Measurements from ENCODE around the gene PKP4.

The PKP4 gene

DNA sequence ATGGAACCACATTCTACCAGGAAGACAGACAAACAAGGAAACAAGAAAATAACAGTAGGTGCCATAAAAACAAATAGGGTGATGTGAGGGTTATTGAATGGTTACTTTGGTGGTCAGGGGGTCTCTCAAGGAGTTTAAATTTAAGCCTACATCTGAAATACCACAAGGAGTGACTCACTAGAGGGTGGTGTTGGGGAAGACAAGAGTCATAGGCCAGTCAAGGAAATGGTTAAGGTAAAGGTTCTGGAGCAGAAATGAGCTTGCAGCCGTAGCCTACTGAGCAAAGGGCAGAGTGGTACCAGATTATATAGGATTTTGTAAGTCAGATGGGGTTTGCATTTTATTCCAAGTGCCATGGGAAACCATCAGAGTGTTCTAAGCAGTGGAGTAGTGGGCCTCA is 202.7 kb downstream of the PKP4 start:
- H3K4me3 ChIP-seq: no peak overlapping the region
- no peak overlapping the region for H3K9ac ChIP-seq (ENCODE audit: insufficient read length)
- no peaks in the 10 kb centered on the region for H3K9me3 ChIP-seq (ENCODE audit: low read depth, low read length)
- TF ChIP-seq EZH2 (IDR thresholded peaks at IDR 0.05): no peak
- no peak for DNase-seq (ENCODE audit: low read depth, low spot score)
- no peak overlapping the region for H3K27ac ChIP-seq
- H3K36me3 ChIP-seq (ENCODE audit: insufficient read depth, low read length): peaks cover 24% of the 10 kb centered on the region

DNA sequence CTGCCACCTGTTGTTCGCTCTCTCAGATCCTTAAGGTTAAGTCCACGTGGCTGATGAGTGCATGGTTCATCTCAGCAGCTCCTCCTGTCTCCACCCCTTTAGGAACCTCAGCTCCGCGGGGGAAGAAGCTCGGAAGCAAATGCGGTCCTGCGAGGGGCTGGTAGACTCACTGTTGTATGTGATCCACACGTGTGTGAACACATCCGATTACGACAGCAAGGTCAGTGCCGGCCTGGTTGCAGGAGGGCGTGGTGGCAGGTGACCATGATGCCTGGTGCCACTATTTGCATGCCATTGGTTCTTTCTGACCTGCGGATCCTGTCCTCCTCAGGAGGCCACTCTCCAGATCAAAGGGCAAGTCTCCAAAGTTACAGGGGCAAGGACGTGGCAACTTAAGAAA is 204.5 kb downstream of the PKP4 start:
- Histone ChIP-seq H3K4me3 (no peak overlapping the region), H3K9ac (ENCODE audit: insufficient read length) (no peak overlapping the region), H3K9me3 (ENCODE audit: low read depth, low read length) (no peaks in the 10 kb centered on the region), H3K27ac (no peak overlapping the region), H3K36me3 (ENCODE audit: insufficient read depth, low read length) (peaks cover 26% of the 10 kb centered on the region)
- DNase-seq (ENCODE audit: low read depth, low spot score): no peak
- TF ChIP-seq FOXP2 (optimal IDR thresholded peaks at IDR 0.05; ENCODE audit: control extremely low read depth, extremely low read length, insufficient read depth): no peak

DNA sequence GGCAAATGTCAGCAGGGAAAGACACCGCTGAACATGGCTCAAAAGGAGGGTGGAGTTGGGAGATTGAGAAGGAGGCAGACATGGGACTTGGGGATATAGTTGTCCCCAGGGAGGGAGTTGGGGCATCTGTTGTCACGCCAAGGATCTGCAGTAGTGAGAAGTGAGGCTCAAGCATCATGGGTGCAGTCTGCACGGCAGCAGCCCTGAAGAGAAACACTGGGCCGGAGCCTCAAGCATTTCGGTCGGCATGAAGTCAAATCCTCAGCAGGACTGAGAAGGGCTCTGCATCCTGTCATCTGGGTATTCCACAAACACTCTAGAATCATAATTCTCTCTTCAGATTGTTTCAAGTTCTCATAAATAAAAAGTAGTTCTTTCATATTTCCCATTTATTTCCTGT is 205.7 kb downstream of the PKP4 start:
- DNase-seq (ENCODE audit: low read depth, low spot score): no peak
- Histone ChIP-seq H3K36me3 (ENCODE audit: insufficient read depth, low read length) (peaks cover 38% of the 10 kb centered on the region), H3K27ac (no peak overlapping the region), H3K4me3 (no peak overlapping the region), H3K9me3 (ENCODE audit: low read depth, low read length) (no peaks in the 10 kb centered on the region), H3K9ac (ENCODE audit: insufficient read length) (no peak overlapping the region)
- TF ChIP-seq POLR2AphosphoS5 (IDR thresholded peaks at IDR 0.05; ENCODE audit: borderline replicate concordance, low read depth, low read length): no peak
- no peak for TF ChIP-seq EZH2 (IDR thresholded peaks at IDR 0.05)
- no peak for TF ChIP-seq FOXP2 (optimal IDR thresholded peaks at IDR 0.05; ENCODE audit: control extremely low read depth, extremely low read length, insufficient read depth)

GRCh38 chr2:158663796-158664195 is 207.0 kb downstream of the PKP4 start:
- Histone ChIP-seq H3K4me3 (no peak overlapping the region), H3K9ac (ENCODE audit: insufficient read length) (no peak overlapping the region), H3K9me3 (ENCODE audit: low read depth, low read length) (no peaks in the 10 kb centered on the region), H3K27ac (no peak overlapping the region), H3K36me3 (ENCODE audit: insufficient read depth, low read length) (peaks cover 46% of the 10 kb centered on the region)
- TF ChIP-seq FOXP2 (optimal IDR thresholded peaks at IDR 0.05; ENCODE audit: control extremely low read depth, extremely low read length, insufficient read depth) (no peak), EZH2 (IDR thresholded peaks at IDR 0.05) (no peak), POLR2AphosphoS5 (IDR thresholded peaks at IDR 0.05; ENCODE audit: borderline replicate concordance, low read depth, low read length) (no peak)
- no peak for DNase-seq (ENCODE audit: low read depth, low spot score)

DNA sequence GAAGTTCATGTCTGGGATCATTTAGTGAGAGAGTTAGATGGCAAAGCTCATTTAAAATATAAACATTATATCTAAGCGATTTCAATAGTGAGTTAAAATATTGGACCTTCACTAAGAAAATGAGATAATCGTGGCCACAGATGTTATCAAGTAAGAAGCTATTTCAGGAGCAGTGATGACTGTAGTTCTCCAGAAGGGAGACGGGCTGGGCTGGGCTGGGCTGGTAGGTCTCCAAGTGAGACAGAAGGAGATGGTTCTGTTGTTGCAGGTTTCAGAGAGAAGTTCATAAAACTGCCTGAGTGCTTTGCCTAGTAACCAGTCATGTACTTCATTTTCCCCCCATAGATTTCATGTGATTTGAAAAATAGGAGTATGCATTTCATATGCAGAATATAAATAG is 208.2 kb downstream of the PKP4 start:
- TF ChIP-seq EZH2 (IDR thresholded peaks at IDR 0.05) (no peak), FOXP2 (optimal IDR thresholded peaks at IDR 0.05; ENCODE audit: control extremely low read depth, extremely low read length, insufficient read depth) (no peak), POLR2AphosphoS5 (IDR thresholded peaks at IDR 0.05; ENCODE audit: borderline replicate concordance, low read depth, low read length) (no peak)
- no peak for DNase-seq (ENCODE audit: low read depth, low spot score)
- Histone ChIP-seq H3K36me3 (ENCODE audit: insufficient read depth, low read length) (peaks cover 55% of the 10 kb centered on the region), H3K27ac (no peak overlapping the region), H3K9ac (ENCODE audit: insufficient read length) (no peak overlapping the region), H3K4me3 (no peak overlapping the region), H3K9me3 (ENCODE audit: low read depth, low read length) (no peaks in the 10 kb centered on the region)

DNA sequence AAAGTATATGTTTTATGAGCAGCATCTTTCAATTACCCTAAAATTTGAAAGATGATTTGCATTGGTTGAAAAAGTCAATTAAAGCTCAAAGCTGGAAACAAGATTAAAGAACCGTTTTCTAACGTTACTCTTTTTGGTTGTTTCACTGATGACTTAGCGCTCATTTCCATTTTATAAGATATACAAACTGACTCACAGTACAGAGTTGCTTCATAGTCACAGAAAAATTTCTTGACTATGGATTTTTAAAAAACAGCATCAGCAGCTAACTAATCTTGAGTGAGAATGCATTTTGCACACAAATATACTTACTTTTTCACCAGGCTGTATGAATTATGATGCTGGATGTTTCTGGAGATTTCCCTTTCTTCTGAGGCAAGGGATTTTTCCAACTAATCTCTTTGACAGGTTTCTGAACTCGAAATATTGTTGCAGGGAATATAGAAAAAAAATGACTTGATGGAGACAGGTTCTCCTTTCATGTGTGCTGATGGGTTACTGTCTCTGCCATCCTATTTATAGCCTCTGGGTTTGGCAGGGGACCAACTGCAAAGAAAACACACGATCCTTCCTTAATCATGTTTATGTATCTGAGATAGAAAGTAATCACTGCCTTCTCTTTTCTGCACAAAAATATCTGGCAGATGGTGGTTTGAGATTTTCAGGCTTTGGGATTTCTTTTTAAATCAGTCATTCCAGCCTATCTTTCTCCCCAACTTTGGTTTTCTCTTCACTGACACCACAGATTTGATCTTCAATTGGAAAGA is 209.0 kb downstream of the PKP4 start:
- TF ChIP-seq EZH2 (IDR thresholded peaks at IDR 0.05) (no peak), FOXP2 (optimal IDR thresholded peaks at IDR 0.05; ENCODE audit: control extremely low read depth, extremely low read length, insufficient read depth) (no peak), POLR2AphosphoS5 (IDR thresholded peaks at IDR 0.05; ENCODE audit: borderline replicate concordance, low read depth, low read length) (no peak)
- H3K9ac ChIP-seq (ENCODE audit: insufficient read length): no peak overlapping the region
- peaks cover 58% of the 10 kb centered on the region for H3K36me3 ChIP-seq (ENCODE audit: insufficient read depth, low read length)
- no peak overlapping the region for H3K4me3 ChIP-seq
- H3K9me3 ChIP-seq (ENCODE audit: low read depth, low read length): no peaks in the 10 kb centered on the region
- DNase-seq (ENCODE audit: low read depth, low spot score): no peak
- no peak overlapping the region for H3K27ac ChIP-seq

DNA sequence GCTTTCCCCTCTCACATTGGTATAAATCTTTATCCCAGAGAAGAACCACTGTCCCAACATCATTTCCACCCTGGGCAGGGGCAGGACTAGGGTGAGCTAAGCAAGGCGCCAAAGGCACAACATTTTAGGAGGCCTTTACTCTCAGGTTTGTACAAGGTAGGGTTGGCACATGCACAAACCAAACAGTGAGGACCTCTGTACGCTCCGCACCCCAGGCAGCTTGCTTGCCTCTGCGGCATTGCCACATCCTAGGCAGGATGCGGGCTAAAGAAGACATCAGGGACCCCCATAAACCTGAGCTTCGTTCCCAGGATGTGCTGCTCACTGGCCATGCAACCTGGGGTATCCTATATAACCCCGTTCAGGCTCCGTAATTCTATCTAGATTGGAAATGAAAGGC is 210.2 kb downstream of the PKP4 start:
- Histone ChIP-seq H3K27ac (no peak overlapping the region), H3K9me3 (ENCODE audit: low read depth, low read length) (no peaks in the 10 kb centered on the region), H3K4me3 (no peak overlapping the region), H3K36me3 (ENCODE audit: insufficient read depth, low read length) (peaks cover 56% of the 10 kb centered on the region), H3K9ac (ENCODE audit: insufficient read length) (no peak overlapping the region)
- DNase-seq (ENCODE audit: low read depth, low spot score): no peak
- TF ChIP-seq FOXP2 (optimal IDR thresholded peaks at IDR 0.05; ENCODE audit: control extremely low read depth, extremely low read length, insufficient read depth) (no peak), EZH2 (IDR thresholded peaks at IDR 0.05) (no peak), POLR2AphosphoS5 (IDR thresholded peaks at IDR 0.05; ENCODE audit: borderline replicate concordance, low read depth, low read length) (no peak)

GRCh38 chr2:158667586-158667985 is 210.8 kb downstream of the PKP4 start:
- no peak overlapping the region for H3K9ac ChIP-seq (ENCODE audit: insufficient read length)
- TF ChIP-seq EZH2 (IDR thresholded peaks at IDR 0.05): no peak
- TF ChIP-seq POLR2AphosphoS5 (IDR thresholded peaks at IDR 0.05; ENCODE audit: borderline replicate concordance, low read depth, low read length): no peak
- TF ChIP-seq FOXP2 (optimal IDR thresholded peaks at IDR 0.05; ENCODE audit: control extremely low read depth, extremely low read length, insufficient read depth): no peak
- no peak overlapping the region for H3K27ac ChIP-seq
- H3K9me3 ChIP-seq (ENCODE audit: low read depth, low read length): no peaks in the 10 kb centered on the region
- H3K4me3 ChIP-seq: no peak overlapping the region
- DNase-seq (ENCODE audit: low read depth, low spot score): no peak
- peaks cover 53% of the 10 kb centered on the region for H3K36me3 ChIP-seq (ENCODE audit: insufficient read depth, low read length)
